Vagina (tissue), 2 donors: ENCODE results near the gene HOXB1. TPM values are rescaled to one million over a fixed set of nuclear protein-coding genes. Genes with fewer than 3 reads are reported as not detected.

ENCODE experiments used
- DNase-seq, 2 donors: peaks; one replicate each; pipeline ENCODE4 v3.0.0-alpha.2; 2017; ENCODE audit errors: extremely low spot score in 2 of 2
- H3K27ac ChIP-seq: fragments of 200-600 bp; sonication (generic); one replicate; pipeline ENCODE4 v1.5.1; 2019
- H3K27me3 ChIP-seq: fragments of 200-600 bp; sonication (generic); one replicate; pipeline ENCODE4 v1.5.1; 2019
- H3K36me3 ChIP-seq, 2 donors: fragments of 200-600 bp; sonication (generic); one replicate each; pipeline ENCODE4 v1.5.1; 2017 to 2019
- H3K4me1 ChIP-seq: fragments of 200-600 bp; sonication (generic); one replicate; pipeline ENCODE4 v1.5.1; 2019
- H3K4me3 ChIP-seq, 2 donors: fragments of 200-600 bp; sonication (generic); 1 replicate in 1 of 2; 2 replicates in 1 of 2; pipeline ENCODE4 v1.5.1; 2016 to 2019
- H3K9me3 ChIP-seq: fragments of 200-600 bp; sonication (generic); one replicate; pipeline ENCODE4 v1.5.1; 2019
- CTCF ChIP-seq, 3 experiments: fragments of 450-650 bp in 2 of 3; fragments of 200-600 bp in 1 of 3; sonication (generic) in 1 of 3; IDR thresholded peaks; one replicate each; pipeline ENCODE4 v1.5.1; 2017 to 2019; ENCODE audit warnings: antibody characterized with exemption in 3 of 3, mild to moderate bottlenecking in 2 of 3, moderate library complexity in 2 of 3
- POLR2A ChIP-seq, 2 donors: fragments of 450-650 bp; IDR thresholded peaks; one replicate each; pipeline ENCODE4 v1.6.1; 2017; ENCODE audit warnings: antibody characterized with exemption in 2 of 2, mild to moderate bottlenecking in 2 of 2, moderate library complexity in 2 of 2
- POLR2AphosphoS5 ChIP-seq, 2 donors: sonication (generic); formaldehyde crosslinking; IDR thresholded peaks; one replicate each; pipeline ENCODE4 v1.9.0; 2017; ENCODE audit warnings: antibody characterized with exemption in 2 of 2, mild to moderate bottlenecking in 2 of 2, low read depth in 1 of 2; ENCODE audit not compliant: insufficient read depth in 1 of 2
- intact Hi-C: fragments of 100-400 bp; cut with DNase I; formaldehyde crosslinking; loops from one replicate; pipeline ENCODE4 v1.15.1; 2023
- total RNA-seq: library from RNA; depleted of rRNA; stranded (reverse); fragments of >200 nt; gene quantifications from one replicate; pipeline ENCODE4 v1.2.3, GENCODE V29; 2016

HOXB1 gene
- total RNA-seq, 1 donor from 2014 or later, result not detected

- peak overlapping the region; percentile 64 for H3K27ac ChIP-seq
- no peak for DNase-seq
- TF ChIP-seq POLR2AphosphoS5 (IDR thresholded peaks at IDR 0.05; ENCODE audit: insufficient read depth in 1 of 2, low read depth in 1 of 2) (no peak), CTCF (IDR thresholded peaks at IDR 0.05) (no peak), POLR2A (IDR thresholded peaks at IDR 0.05) (no peak)
- H3K36me3 ChIP-seq, result no peaks in the 10 kb centered on the region
- peaks cover 27% of the 10 kb centered on the region for H3K4me1 ChIP-seq
- peaks cover 4% of the 10 kb centered on the region for H3K27me3 ChIP-seq
- H3K9me3 ChIP-seq, result no peaks in the 10 kb centered on the region
- H3K4me3 ChIP-seq, result peak overlapping the region in 1 of 2 donors; percentile 24
- intact Hi-C loops, result no loop called here
These were observed 27.4 kb upstream of the HOXB1 start for GRCh38 chr17:48558057-48558830.

GRCh38 chr17:48556576-48557401 is 26.0 kb upstream of the HOXB1 start:
- TF ChIP-seq CTCF (IDR thresholded peaks at IDR 0.05) (no peak), POLR2AphosphoS5 (IDR thresholded peaks at IDR 0.05; ENCODE audit: insufficient read depth in 1 of 2, low read depth in 1 of 2) (peak in 1 of 2 donors; percentile 58), POLR2A (IDR thresholded peaks at IDR 0.05) (no peak)
- Histone ChIP-seq H3K9me3 (no peaks in the 10 kb centered on the region), H3K27ac (peak overlapping the region; percentile 68), H3K27me3 (no peaks in the 10 kb centered on the region), H3K36me3 (no peaks in the 10 kb centered on the region), H3K4me1 (peaks cover 27% of the 10 kb centered on the region), H3K4me3 (peak overlapping the region in 1 of 2 donors; percentile 12)
- DNase-seq, result no peak
- intact Hi-C loops, result no loop called here

GRCh38 chr17:48556229-48556575 is 25.4 kb upstream of the HOXB1 start:
- no peaks in the 10 kb centered on the region for H3K27me3 ChIP-seq
- intact Hi-C loops, result no loop called here
- no peaks in the 10 kb centered on the region for H3K36me3 ChIP-seq
- no peaks in the 10 kb centered on the region for H3K9me3 ChIP-seq
- H3K4me1 ChIP-seq, result peaks cover 27% of the 10 kb centered on the region
- no peak overlapping the region for H3K4me3 ChIP-seq
- no peak for DNase-seq
- TF ChIP-seq POLR2AphosphoS5 (IDR thresholded peaks at IDR 0.05; ENCODE audit: insufficient read depth in 1 of 2, low read depth in 1 of 2), result no peak
- TF ChIP-seq POLR2A (IDR thresholded peaks at IDR 0.05), result no peak
- no peak for TF ChIP-seq CTCF (IDR thresholded peaks at IDR 0.05)
- H3K27ac ChIP-seq, result peak overlapping the region; percentile 68

- Histone ChIP-seq H3K4me1 (peaks cover 27% of the 10 kb centered on the region), H3K27me3 (no peaks in the 10 kb centered on the region), H3K27ac (peak overlapping the region; percentile 68), H3K9me3 (no peaks in the 10 kb centered on the region), H3K4me3 (peak overlapping the region; percentile 41 to 45), H3K36me3 (no peaks in the 10 kb centered on the region)
- intact Hi-C loops, result no loop called here
- no peak for DNase-seq
- no peak for TF ChIP-seq POLR2AphosphoS5 (IDR thresholded peaks at IDR 0.05; ENCODE audit: insufficient read depth in 1 of 2, low read depth in 1 of 2)
- TF ChIP-seq POLR2A (IDR thresholded peaks at IDR 0.05), result no peak
- no peak for TF ChIP-seq CTCF (IDR thresholded peaks at IDR 0.05)
These were observed 24.7 kb upstream of the HOXB1 start for GRCh38 chr17:48555258-48556228.
